IMR-90 (cell line): ENCODE results near the gene HS6ST3. TPM values are rescaled to one million over a fixed set of nuclear protein-coding genes. Genes with fewer than 3 reads are reported as not detected.

Experiments
- ATAC-seq: fragments of 200-7000 bp; cut with Tn5 transposase; 2 replicates; pipeline ENCODE4 v1.9.1; 2020; ENCODE audit warnings: low read depth, mild to moderate bottlenecking, moderate library complexity
- BruUV-seq: library from RNA; stranded (reverse); fragments of 400-500 nt; replicated peaks from 2 replicates; lab custom pipeline; 2021; lab: Mats Ljungman, UMichigan
- CTCF ChIA-PET: fragments of 300-600 bp; formaldehyde crosslinking; extraction: SDS; loops from one replicate; lab custom pipeline; 2021; ENCODE audit warnings: antibody characterized with exemption; lab: Yijun Ruan, JAX
- POLR2A ChIA-PET: fragments of 300-600 bp; sonication (Branson Sonifier 250); formaldehyde crosslinking; loops from one replicate; lab custom pipeline; 2022; ENCODE audit warnings: antibody characterized with exemption; ENCODE audit not compliant: unreplicated experiment; lab: Charles Lee
- DNase-seq: peaks from one replicate; pipeline ENCODE4 v3.0.0; 2013
- H2AFZ ChIP-seq: replicated peaks from 2 replicates; pipeline ENCODE3; 2013; ENCODE audit warnings: low read length, mild to moderate bottlenecking; ENCODE audit not compliant: poor library complexity
- H2AK5ac ChIP-seq: 2 replicates; pipeline ENCODE4 v1.6.1; 2013; ENCODE audit warnings: low read depth, low read length, inconsistent platforms
- H2AK9ac ChIP-seq: replicated peaks from 2 replicates; pipeline ENCODE3; 2013; ENCODE audit warnings: mild to moderate bottlenecking, low read depth, low read length, moderate library complexity; ENCODE audit not compliant: poor library complexity
- H2BK120ac ChIP-seq: 2 replicates; pipeline ENCODE4 v1.6.1; 2013; ENCODE audit warnings: low read depth, low read length, inconsistent platforms
- H2BK15ac ChIP-seq: 3 replicates; pipeline ENCODE4 v1.6.1; 2013; ENCODE audit warnings: low read depth, low read length, inconsistent platforms
- H2BK20ac ChIP-seq: 2 replicates; pipeline ENCODE4 v1.6.1; 2013; ENCODE audit warnings: low read depth, mild to moderate bottlenecking, inconsistent platforms, low read length, moderate library complexity
- H2BK5ac ChIP-seq: 2 replicates; pipeline ENCODE4 v1.6.1; 2013; ENCODE audit warnings: mild to moderate bottlenecking, low read depth, low read length, inconsistent platforms; ENCODE audit not compliant: poor library complexity, severe bottlenecking
- H3K14ac ChIP-seq: replicated peaks from 2 replicates; pipeline ENCODE4 v1.6.1; 2013; ENCODE audit warnings: low read depth, low read length, inconsistent platforms
- H3K18ac ChIP-seq: 2 replicates; pipeline ENCODE4 v1.6.1; 2013; ENCODE audit warnings: low read depth, low read length, control low read depth
- H3K23ac ChIP-seq: 2 replicates; pipeline ENCODE4 v1.6.1; 2013; ENCODE audit warnings: low read depth, low read length, inconsistent platforms
- H3K27ac ChIP-seq: 2 replicates; pipeline ENCODE4 v1.5.1; 2013; ENCODE audit warnings: mild to moderate bottlenecking, control low read depth, low read length; ENCODE audit not compliant: insufficient read depth
- H3K27me3 ChIP-seq: 2 replicates; pipeline ENCODE4 v1.6.1; 2013; ENCODE audit warnings: low read length; ENCODE audit not compliant: control insufficient read depth, insufficient read depth
- H3K36me3 ChIP-seq: 2 replicates; pipeline ENCODE4 v1.6.1; 2013; ENCODE audit warnings: low read length, mixed read lengths; ENCODE audit not compliant: control insufficient read depth, insufficient read depth
- H3K4ac ChIP-seq: 2 replicates; pipeline ENCODE4 v1.6.1; 2013; ENCODE audit warnings: low read depth, low read length, inconsistent platforms
- H3K4me1 ChIP-seq: 2 replicates; pipeline ENCODE4 v1.6.1; 2013; ENCODE audit warnings: low read length, mixed read lengths; ENCODE audit not compliant: control insufficient read depth, insufficient read depth
- H3K4me2 ChIP-seq: 2 replicates; pipeline ENCODE4 v1.6.1; 2013; ENCODE audit warnings: low read depth, mild to moderate bottlenecking, control low read depth, low read length, moderate library complexity
- H3K4me3 ChIP-seq: 2 replicates; pipeline ENCODE4 v1.5.1; 2013; ENCODE audit warnings: low read depth, mild to moderate bottlenecking, control low read depth, low read length, moderate library complexity; ENCODE audit not compliant: insufficient read depth
- H3K56ac ChIP-seq: 2 replicates; pipeline ENCODE4 v1.6.1; 2013; ENCODE audit warnings: low read length, inconsistent platforms; ENCODE audit not compliant: insufficient read depth; ENCODE audit errors: extremely low read depth
- H3K79me1 ChIP-seq, 2 experiments: 2 replicates each; pipeline ENCODE4 v1.6.1; 2013; ENCODE audit warnings: low read length in 2 of 2, inconsistent platforms in 1 of 2, low read depth in 1 of 2
- H3K9ac ChIP-seq: 2 replicates; pipeline ENCODE4 v1.6.1; 2013; ENCODE audit warnings: low read depth, low read length, control low read depth
- H3K9me1 ChIP-seq: 2 replicates; pipeline ENCODE4 v1.6.1; 2013; ENCODE audit warnings: low read length, inconsistent platforms; ENCODE audit not compliant: insufficient read depth
- H3K9me3 ChIP-seq: 2 replicates; pipeline ENCODE4 v1.6.1; 2013; ENCODE audit warnings: low read length; ENCODE audit not compliant: control insufficient read depth, insufficient read depth
- H4K20me1 ChIP-seq: 2 replicates; pipeline ENCODE4 v1.6.1; 2013; ENCODE audit warnings: low read length, inconsistent platforms; ENCODE audit not compliant: insufficient read depth
- H4K5ac ChIP-seq: 2 replicates; pipeline ENCODE4 v1.6.1; 2013; ENCODE audit warnings: mild to moderate bottlenecking, low read depth, low read length, control low read depth
- H4K8ac ChIP-seq, 2 experiments: 2 replicates each; pipeline ENCODE4 v1.6.1; 2013; ENCODE audit warnings: low read depth in 2 of 2, low read length in 2 of 2, control low read depth in 1 of 2, inconsistent platforms in 1 of 2
- H4K91ac ChIP-seq: 2 replicates; pipeline ENCODE4 v1.6.1; 2013; ENCODE audit warnings: low read depth, low read length, inconsistent platforms; ENCODE audit not compliant: insufficient read depth
- CEBPB ChIP-seq: IDR thresholded peaks from 2 replicates; pipeline ENCODE4 v1.6.1; 2012; ENCODE audit warnings: low read depth, low read length, improper control_type of control experiment
- MAFK ChIP-seq: IDR thresholded peaks from 2 replicates; pipeline ENCODE4 v1.6.1; 2012; ENCODE audit warnings: low read depth, low read length, improper control_type of control experiment
- MAZ ChIP-seq: IDR thresholded peaks from 2 replicates; pipeline ENCODE4 v1.6.1; 2012; ENCODE audit warnings: low read depth, mild to moderate bottlenecking, low read length, improper control_type of control experiment, moderate library complexity, borderline replicate concordance
- MXI1 ChIP-seq: IDR thresholded peaks from 2 replicates; pipeline ENCODE4 v1.6.1; 2012; ENCODE audit warnings: low read depth, mild to moderate bottlenecking, low read length, moderate library complexity, borderline replicate concordance
- RAD21 ChIP-seq: IDR thresholded peaks from 2 replicates; pipeline ENCODE4 v1.6.1; 2012; ENCODE audit warnings: low read length, improper control_type of control experiment
- SMC3 ChIP-seq: fragments of 150-350 bp; IDR thresholded peaks from 2 replicates; pipeline ENCODE4 v1.6.1; 2016; ENCODE audit warnings: low read depth, mild to moderate bottlenecking, antibody characterized with exemption, low read length, moderate library complexity
- USF2 ChIP-seq: fragments of 150-350 bp; IDR thresholded peaks from 2 replicates; pipeline ENCODE4 v1.6.1; 2017; ENCODE audit warnings: mild to moderate bottlenecking, antibody characterized with exemption, low read length, low read depth
- WGBS, 2 experiments: methylation state at CpG; one replicate each; pipeline versions ENCODE4 v1.1.5 to v1.1.7; 2013; ENCODE audit warnings: missing lambda C conversion rate in 2 of 2; ENCODE audit not compliant: insufficient read length in 1 of 2; ENCODE audit errors: extremely low coverage in 2 of 2; 5-methylcytosine and 5-hydroxymethylcytosine counted together
- dilution Hi-C: fragments of 300-500 bp; cut with HindIII; formaldehyde crosslinking; loops from one replicate; pipeline ENCODE4 v1.14.3; 2018; ENCODE audit warnings: low sequenced_read_pairs; ENCODE audit not compliant: unreplicated experiment
- in situ Hi-C: fragments of 300-500 bp; cut with MboI; formaldehyde crosslinking; loops from 3 replicates; pipeline ENCODE4 v1.14.3; 2019; ENCODE audit warnings: low sequenced_read_pairs, inconsistent platforms, mixed read lengths
- intact Hi-C: fragments of 100-400 bp; cut with micrococcal nuclease; formaldehyde crosslinking; loops from 2 replicates; pipeline ENCODE4 v1.10.0; 2022
- polyA plus RNA-seq, 3 experiments: library from polyadenylated mRNA; depleted of rRNA; stranded (reverse); fragments of >200 nt; gene quantifications; 2 replicates each; pipeline ENCODE4 v1.2.3, GENCODE V29; 2012; ENCODE audit warnings: low replicate concordance in 1 of 3
- total RNA-seq: library from RNA; depleted of rRNA; stranded (reverse); fragments of >200 nt; gene quantifications from 2 replicates; pipeline ENCODE4 v1.2.3, GENCODE V29; 2012

HS6ST3 gene
- total and polyA plus RNA-seq, 2 of the 4 experiments (the other 2 are of a cell fraction): not detected

- Histone ChIP-seq H4K8ac (no peak overlapping the region), H2AK9ac (no peak overlapping the region), H2BK20ac (no peak overlapping the region), H4K20me1 (no peaks in the 10 kb centered on the region), H3K36me3 (no peaks in the 10 kb centered on the region), H3K9me3 (no peaks in the 10 kb centered on the region), H3K9ac (no peak overlapping the region), H3K4ac (no peak overlapping the region), H2AFZ (no peak overlapping the region), H3K79me1 (no peaks in the 10 kb centered on the region), H3K27ac (no peak overlapping the region), H3K4me3 (no peak overlapping the region), H3K56ac (no peak overlapping the region), H4K5ac (no peak overlapping the region), H3K9me1 (no peaks in the 10 kb centered on the region), H3K14ac (no peak overlapping the region), H2BK5ac (no peak overlapping the region), H3K4me2 (no peak overlapping the region), H3K18ac (no peak overlapping the region), H2AK5ac (no peak overlapping the region), H4K91ac (no peak overlapping the region), H3K23ac (no peak overlapping the region), H2BK120ac (no peak overlapping the region), H2BK15ac (no peak overlapping the region), H3K27me3 (no peaks in the 10 kb centered on the region), H3K4me1 (no peaks in the 10 kb centered on the region)
- POLR2A ChIA-PET: no interaction called here
- CTCF ChIA-PET: no interaction called here
- intact Hi-C loops (no loop called here), in situ Hi-C loops (no loop called here), dilution Hi-C loops (no loop called here)
- TF ChIP-seq MAZ: no peak
- no peak for TF ChIP-seq MAFK
- no peak for TF ChIP-seq CEBPB
- no peak for TF ChIP-seq RAD21
- no peak for TF ChIP-seq MXI1
- TF ChIP-seq SMC3: no peak
- TF ChIP-seq USF2: no peak
- DNase-seq (no peak), ATAC-seq (no peak)
- no TSS peak for BruUV-seq
- 50% methylated on average over 1 of the region's 3 CpGs; no CpG with 5 or more reads in 1 of the 2 experiments for WGBS, 2 experiments
Measured at GRCh38 chr13:96785986-96786385, 696.1 kb downstream of the HS6ST3 start.
